Endothelial cell (in vitro differentiated cells): ENCODE results near the gene NAA30. TPM values are rescaled to one million over a fixed set of nuclear protein-coding genes. Genes with fewer than 3 reads are reported as not detected.

ENCODE experiments used
- DNase-seq: peaks from one replicate; pipeline ENCODE4 v3.0.0; 2021; ENCODE audit warnings: low spot score
- H3K27ac Mint-ChIP-seq: one replicate; pipeline ENCODE4 v1.8.0; 2021; ENCODE audit warnings: mixed read lengths, inconsistent platforms; ENCODE audit not compliant: unreplicated experiment
- H3K27me3 Mint-ChIP-seq: one replicate; pipeline ENCODE4 v1.8.0; 2021; ENCODE audit warnings: mild to moderate bottlenecking, moderate library complexity, mixed read lengths, inconsistent platforms; ENCODE audit not compliant: unreplicated experiment
- H3K36me3 Mint-ChIP-seq: one replicate; pipeline ENCODE4 v1.8.0; 2021; ENCODE audit warnings: mild to moderate bottlenecking, low read depth, mixed read lengths, inconsistent platforms; ENCODE audit not compliant: unreplicated experiment
- H3K4me1 Mint-ChIP-seq: one replicate; pipeline ENCODE4 v1.8.0; 2021; ENCODE audit warnings: mild to moderate bottlenecking, mixed read lengths, inconsistent platforms; ENCODE audit not compliant: unreplicated experiment
- H3K4me3 Mint-ChIP-seq: one replicate; pipeline ENCODE4 v1.8.0; 2021; ENCODE audit warnings: mild to moderate bottlenecking, mixed read lengths, inconsistent platforms; ENCODE audit not compliant: unreplicated experiment
- H3K9me3 Mint-ChIP-seq: one replicate; pipeline ENCODE4 v1.8.0; 2021; ENCODE audit warnings: mixed read lengths, inconsistent platforms; ENCODE audit not compliant: unreplicated experiment
- total RNA-seq: library from RNA; stranded (reverse); fragmentation: NEBNext Ultra II Directional; extraction: Animal tissue kit (Norgen Biotek cat#: 25700); gene quantifications from one replicate; pipeline ENCODE4 v1.2.1, GENCODE V29; 2021; ENCODE audit not compliant: unreplicated experiment
- TF ChIP-seq, protein P1 (sequence below): fragments of 200-600 bp; sonication (generic); IDR thresholded peaks from one replicate; pipeline ENCODE4 v1.5.0; 2021; ENCODE audit warnings: antibody characterized with exemption; ENCODE audit not compliant: unreplicated experiment

NAA30 gene
- total RNA-seq, 1 donor from 2014 or later: 45.7 TPM

DNA sequence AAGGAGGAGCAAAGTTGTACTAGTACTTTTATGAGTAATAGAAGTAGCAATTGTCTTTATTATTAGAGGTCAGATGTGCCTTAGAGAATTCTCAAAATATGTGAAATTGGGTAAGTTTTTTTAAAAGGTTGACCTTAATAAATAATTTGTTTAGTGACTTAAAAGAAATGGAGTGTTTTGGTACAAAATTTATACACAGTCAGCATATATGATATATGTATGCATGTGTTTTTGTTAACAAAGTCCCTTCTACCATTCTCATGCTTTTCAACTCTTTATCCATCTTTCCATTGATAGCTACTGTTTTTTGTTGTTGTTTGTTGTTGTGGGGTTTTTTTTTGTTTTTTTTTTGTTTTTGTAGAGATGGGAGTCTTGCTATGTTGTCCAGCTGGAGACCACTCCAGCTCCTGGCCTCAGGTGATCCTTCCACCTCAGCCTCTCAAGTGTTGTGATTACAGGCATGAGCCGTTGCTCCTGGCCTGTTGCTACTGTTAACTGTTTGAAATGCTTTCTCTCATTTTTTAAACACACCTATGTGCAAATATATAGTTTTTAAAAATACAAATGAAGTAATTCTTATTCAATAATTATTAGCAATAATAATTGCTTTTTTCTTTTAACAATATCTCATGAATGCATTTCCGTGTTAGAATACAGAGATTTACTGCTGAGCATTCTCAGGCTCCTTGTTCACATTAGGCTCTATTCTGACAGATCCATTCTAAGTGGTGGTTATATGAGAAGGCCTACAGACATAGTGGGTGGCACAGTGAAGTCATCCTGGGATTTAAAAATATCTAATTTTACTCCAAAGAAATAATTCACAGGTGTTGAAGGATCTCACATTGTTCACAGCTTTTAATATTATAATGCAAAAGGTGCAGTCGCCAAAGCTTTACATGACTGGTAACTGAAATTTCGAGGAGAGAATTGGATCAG is 10.4 kb downstream of the NAA30 start:
- Mint-ChIP-seq H3K27ac (peak overlapping the region; percentile 36), H3K27me3 (no peaks in the 10 kb centered on the region), H3K36me3 (peaks cover 25% of the 10 kb centered on the region), H3K4me1 (peaks cover 10% of the 10 kb centered on the region), H3K4me3 (no peak overlapping the region), H3K9me3 (no peaks in the 10 kb centered on the region)
- no peak for DNase-seq
- TF ChIP-seq, protein P1, sequence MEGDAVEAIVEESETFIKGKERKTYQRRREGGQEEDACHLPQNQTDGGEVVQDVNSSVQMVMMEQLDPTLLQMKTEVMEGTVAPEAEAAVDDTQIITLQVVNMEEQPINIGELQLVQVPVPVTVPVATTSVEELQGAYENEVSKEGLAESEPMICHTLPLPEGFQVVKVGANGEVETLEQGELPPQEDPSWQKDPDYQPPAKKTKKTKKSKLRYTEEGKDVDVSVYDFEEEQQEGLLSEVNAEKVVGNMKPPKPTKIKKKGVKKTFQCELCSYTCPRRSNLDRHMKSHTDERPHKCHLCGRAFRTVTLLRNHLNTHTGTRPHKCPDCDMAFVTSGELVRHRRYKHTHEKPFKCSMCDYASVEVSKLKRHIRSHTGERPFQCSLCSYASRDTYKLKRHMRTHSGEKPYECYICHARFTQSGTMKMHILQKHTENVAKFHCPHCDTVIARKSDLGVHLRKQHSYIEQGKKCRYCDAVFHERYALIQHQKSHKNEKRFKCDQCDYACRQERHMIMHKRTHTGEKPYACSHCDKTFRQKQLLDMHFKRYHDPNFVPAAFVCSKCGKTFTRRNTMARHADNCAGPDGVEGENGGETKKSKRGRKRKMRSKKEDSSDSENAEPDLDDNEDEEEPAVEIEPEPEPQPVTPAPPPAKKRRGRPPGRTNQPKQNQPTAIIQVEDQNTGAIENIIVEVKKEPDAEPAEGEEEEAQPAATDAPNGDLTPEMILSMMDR: no peak

DNA sequence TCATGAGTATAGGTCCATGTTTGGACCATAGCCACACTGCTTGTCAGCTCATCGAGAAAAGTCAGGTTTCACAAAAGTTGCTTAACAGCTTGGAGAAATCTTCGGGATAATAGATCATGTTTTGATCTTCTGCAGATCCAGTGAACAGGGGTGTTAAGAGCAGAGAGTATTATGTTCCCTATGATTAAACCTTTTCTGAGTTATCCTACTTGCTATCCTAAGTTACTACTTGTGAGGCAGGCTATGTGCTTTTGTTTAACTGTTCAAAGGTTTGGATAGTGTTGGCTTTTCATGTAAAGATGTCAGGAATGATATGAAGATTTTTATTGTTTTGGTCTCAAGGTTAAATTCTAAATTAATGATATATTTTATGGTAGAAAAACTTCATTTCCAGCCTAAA is 11.1 kb downstream of the NAA30 start:
- H3K36me3 Mint-ChIP-seq: peaks cover 23% of the 10 kb centered on the region
- H3K27ac Mint-ChIP-seq: peak overlapping the region; percentile 36
- H3K4me3 Mint-ChIP-seq: no peak overlapping the region
- H3K9me3 Mint-ChIP-seq: no peaks in the 10 kb centered on the region
- H3K4me1 Mint-ChIP-seq: peaks cover 10% of the 10 kb centered on the region
- TF ChIP-seq, protein P1: no peak
- no peak for DNase-seq
- no peaks in the 10 kb centered on the region for H3K27me3 Mint-ChIP-seq

DNA sequence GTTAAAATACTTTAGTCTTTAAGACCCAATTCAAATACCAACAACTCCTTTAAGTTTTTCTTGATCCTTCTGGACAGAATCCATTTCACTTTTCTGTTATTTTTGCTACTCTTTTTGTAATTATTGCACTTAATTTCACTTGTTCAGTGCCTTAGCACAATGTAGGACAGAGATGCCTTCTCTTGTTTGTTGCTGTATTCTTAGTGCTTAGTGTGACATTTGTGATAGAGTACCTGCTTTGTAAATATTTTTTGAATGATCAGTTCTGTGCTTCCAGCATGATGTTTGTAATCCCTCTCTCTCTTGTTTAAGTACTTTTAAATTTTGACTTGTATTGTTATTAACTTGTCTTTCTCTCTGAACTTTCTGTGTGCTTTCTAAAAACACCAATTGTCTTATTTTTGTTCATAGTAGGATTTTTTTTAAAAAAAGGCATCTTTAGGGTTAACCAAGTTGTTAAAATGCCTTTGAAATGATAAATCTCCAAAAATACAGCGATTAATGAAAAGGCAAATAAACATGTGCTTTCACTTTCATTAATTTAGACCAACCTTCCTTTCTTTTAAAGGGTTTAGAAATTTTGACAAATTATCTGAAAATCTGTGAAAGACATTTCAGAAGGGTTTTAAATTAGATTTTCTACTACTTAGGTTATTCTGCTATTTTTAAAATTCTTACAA is 11.9 kb downstream of the NAA30 start:
- no peak overlapping the region for H3K27ac Mint-ChIP-seq
- TF ChIP-seq, protein P1: no peak

DNA sequence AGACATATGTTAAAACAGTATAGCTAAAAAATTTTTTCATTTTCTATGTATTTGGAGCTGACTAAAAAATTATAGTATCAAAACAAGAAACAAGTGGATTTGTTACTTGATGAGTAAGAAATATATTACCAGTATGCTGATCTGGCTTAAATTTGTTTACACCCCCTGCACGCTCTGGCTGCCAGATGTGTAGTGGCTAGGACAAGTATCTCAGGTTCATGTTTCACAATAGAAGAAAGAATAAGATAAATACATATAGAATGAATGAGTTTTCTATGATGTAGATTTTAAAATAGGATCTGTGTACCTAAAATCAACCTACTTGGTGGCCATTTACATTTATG is 13.1 kb downstream of the NAA30 start:
- Mint-ChIP-seq H3K27ac (no peak overlapping the region), H3K9me3 (no peaks in the 10 kb centered on the region), H3K4me3 (no peak overlapping the region), H3K4me1 (peaks cover 22% of the 10 kb centered on the region), H3K36me3 (peaks cover 24% of the 10 kb centered on the region), H3K27me3 (no peaks in the 10 kb centered on the region)
- TF ChIP-seq, protein P1: no peak
- no peak for DNase-seq

More for the DNA sequence above, 11.9 kb downstream of the NAA30 start:
- Mint-ChIP-seq H3K4me3 (no peak overlapping the region), H3K9me3 (no peaks in the 10 kb centered on the region), H3K27me3 (no peaks in the 10 kb centered on the region), H3K4me1 (peaks cover 13% of the 10 kb centered on the region), H3K36me3 (peaks cover 16% of the 10 kb centered on the region)
- no peak for DNase-seq

DNA sequence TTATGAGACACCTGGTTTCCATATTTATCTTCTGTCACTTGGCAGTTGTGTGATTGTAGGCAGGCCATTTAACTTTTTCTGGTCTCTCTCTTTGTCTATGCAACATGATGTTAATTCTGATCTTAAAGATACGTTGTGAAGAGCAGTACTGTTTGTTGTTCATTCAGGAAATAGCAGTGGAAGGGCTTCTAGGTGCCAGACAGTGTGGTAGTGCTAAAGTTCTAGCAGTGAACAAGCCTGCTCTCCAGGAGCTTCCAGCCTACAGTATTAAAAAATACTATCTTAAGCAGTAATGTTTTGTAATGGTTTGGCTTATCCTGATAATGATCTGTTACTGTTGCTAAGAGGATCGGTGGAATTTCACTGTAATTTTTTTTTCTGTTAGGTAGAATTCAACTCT is 15.2 kb downstream of the NAA30 start:
- H3K27ac Mint-ChIP-seq: peak overlapping the region; percentile 22
- H3K27me3 Mint-ChIP-seq: no peaks in the 10 kb centered on the region
- no peak for DNase-seq
- H3K4me3 Mint-ChIP-seq: peak overlapping the region; percentile 6
- TF ChIP-seq, protein P1: no peak
- no peaks in the 10 kb centered on the region for H3K9me3 Mint-ChIP-seq
- peaks cover 27% of the 10 kb centered on the region for H3K4me1 Mint-ChIP-seq
- peaks cover 12% of the 10 kb centered on the region for H3K36me3 Mint-ChIP-seq
